Transverse colon (tissue), 4 donors: Measurements from ENCODE around the gene OR7G2.

ENCODE experiments used
- EP300 ChIP-seq: sonication (generic); formaldehyde crosslinking; IDR thresholded peaks from one replicate; pipeline ENCODE4 v1.6.1; 2017; ENCODE audit warnings: antibody characterized with exemption, low read depth
- POLR2A ChIP-seq: fragments of 450-650 bp; IDR thresholded peaks from one replicate; pipeline ENCODE4 v1.6.1; 2016; ENCODE audit warnings: antibody characterized with exemption, mild to moderate bottlenecking, moderate library complexity
- POLR2AphosphoS5 ChIP-seq, 3 donors: sonication (generic); formaldehyde crosslinking; IDR thresholded peaks; one replicate each; pipeline ENCODE4 v1.6.1; 2016; ENCODE audit warnings: antibody characterized with exemption in 3 of 3
- TF ChIP-seq, protein P1 (sequence below), 5 experiments: fragments of 200-600 bp in 3 of 5; fragments of 450-650 bp in 2 of 5; sonication (generic) in 3 of 5; IDR thresholded peaks; 1 replicate in 2 of 5; 2 replicates in 3 of 5; pipeline ENCODE4 v1.5.1; 2016 to 2017; ENCODE audit warnings: antibody characterized with exemption in 5 of 5, inconsistent platforms in 3 of 5, mild to moderate bottlenecking in 2 of 5, moderate library complexity in 1 of 5

- TF ChIP-seq POLR2A (no peak), EP300 (no peak), POLR2AphosphoS5 (IDR thresholded peaks at IDR 0.05) (peak in 2 of 3 donors; percentile 10 to 33)
- TF ChIP-seq, protein P1, sequence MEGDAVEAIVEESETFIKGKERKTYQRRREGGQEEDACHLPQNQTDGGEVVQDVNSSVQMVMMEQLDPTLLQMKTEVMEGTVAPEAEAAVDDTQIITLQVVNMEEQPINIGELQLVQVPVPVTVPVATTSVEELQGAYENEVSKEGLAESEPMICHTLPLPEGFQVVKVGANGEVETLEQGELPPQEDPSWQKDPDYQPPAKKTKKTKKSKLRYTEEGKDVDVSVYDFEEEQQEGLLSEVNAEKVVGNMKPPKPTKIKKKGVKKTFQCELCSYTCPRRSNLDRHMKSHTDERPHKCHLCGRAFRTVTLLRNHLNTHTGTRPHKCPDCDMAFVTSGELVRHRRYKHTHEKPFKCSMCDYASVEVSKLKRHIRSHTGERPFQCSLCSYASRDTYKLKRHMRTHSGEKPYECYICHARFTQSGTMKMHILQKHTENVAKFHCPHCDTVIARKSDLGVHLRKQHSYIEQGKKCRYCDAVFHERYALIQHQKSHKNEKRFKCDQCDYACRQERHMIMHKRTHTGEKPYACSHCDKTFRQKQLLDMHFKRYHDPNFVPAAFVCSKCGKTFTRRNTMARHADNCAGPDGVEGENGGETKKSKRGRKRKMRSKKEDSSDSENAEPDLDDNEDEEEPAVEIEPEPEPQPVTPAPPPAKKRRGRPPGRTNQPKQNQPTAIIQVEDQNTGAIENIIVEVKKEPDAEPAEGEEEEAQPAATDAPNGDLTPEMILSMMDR (IDR thresholded peaks at IDR 0.05) = no peak
These were observed 32.0 kb downstream of the OR7G2 start for GRCh38 chr19:9075064-9075949.
